CD14-positive monocyte (primary cell): Measurements from ENCODE around the gene STARD4. TPM values are rescaled to one million over a fixed set of nuclear protein-coding genes. Genes with fewer than 3 reads are reported as not detected.

ENCODE experiments used
- DNase-seq, 3 donors: peaks; one replicate each; pipeline ENCODE4 v3.0.0-alpha.2; 2011 to 2022
- H2AFZ ChIP-seq: 2 replicates; pipeline ENCODE4 v1.6.0; 2012; ENCODE audit warnings: mild to moderate bottlenecking, low read depth, low read length, inconsistent platforms; ENCODE audit not compliant: insufficient read depth, poor library complexity, severe bottlenecking
- H3K27ac ChIP-seq, 2 donors: 1 replicate in 1 of 2; 2 replicates in 1 of 2; pipeline ENCODE4 v1.5.1; 2012 to 2013; ENCODE audit warnings: low read length in 2 of 2, control low read depth in 1 of 2, inconsistent platforms in 1 of 2, low read depth in 1 of 2, mild to moderate bottlenecking in 1 of 2
- H3K27me3 ChIP-seq, 2 donors: one replicate each; pipeline versions ENCODE4 v1.6.0 to v1.6.1; 2011 to 2013; ENCODE audit warnings: low read length in 2 of 2; ENCODE audit not compliant: control insufficient read depth in 2 of 2, insufficient read depth in 2 of 2
- H3K36me3 ChIP-seq, 2 donors: replicated peaks in 1 of 2; 1 replicate in 1 of 2; 2 replicates in 1 of 2; pipeline versions ENCODE4 v1.5.1 to v1.6.1; 2012 to 2013; ENCODE audit warnings: low read length in 2 of 2, control low read depth in 1 of 2, inconsistent platforms in 1 of 2, mild to moderate bottlenecking in 1 of 2; ENCODE audit not compliant: insufficient read depth in 2 of 2, control insufficient read depth in 1 of 2
- H3K4me1 ChIP-seq, 2 donors: 1 replicate in 1 of 2; 2 replicates in 1 of 2; pipeline versions ENCODE4 v1.5.1 to v1.6.1; 2012 to 2013; ENCODE audit warnings: low read length in 2 of 2, control low read depth in 1 of 2, inconsistent platforms in 1 of 2, mild to moderate bottlenecking in 1 of 2, moderate library complexity in 1 of 2; ENCODE audit not compliant: insufficient read depth in 2 of 2, control insufficient read depth in 1 of 2
- H3K4me2 ChIP-seq: replicated peaks from 2 replicates; pipeline ENCODE3; 2012; ENCODE audit warnings: low read length, moderate library complexity, mild to moderate bottlenecking; ENCODE audit not compliant: poor library complexity, severe bottlenecking; ENCODE audit errors: extremely low read depth
- H3K4me3 ChIP-seq, 3 experiments: fragments of 200-600 bp in 1 of 3; sonication (generic) in 1 of 3; replicated peaks in 1 of 3; 1 replicate in 2 of 3; 2 replicates in 1 of 3; pipeline ENCODE4 v1.5.1; 2011 to 2013; ENCODE audit warnings: low read length in 3 of 3, mild to moderate bottlenecking in 3 of 3, control low read depth in 2 of 3, low read depth in 2 of 3, inconsistent platforms in 1 of 3, moderate library complexity in 1 of 3
- H3K79me2 ChIP-seq: 2 replicates; pipeline ENCODE4 v1.6.0; 2012; ENCODE audit warnings: mild to moderate bottlenecking, control low read depth, inconsistent platforms, low read length, moderate library complexity; ENCODE audit not compliant: insufficient read depth
- H3K9ac ChIP-seq: 2 replicates; pipeline ENCODE4 v1.6.0; 2017; ENCODE audit warnings: low read length, mild to moderate bottlenecking; ENCODE audit not compliant: insufficient read depth, poor library complexity, severe bottlenecking
- H3K9me3 ChIP-seq, 2 donors: replicated peaks in 1 of 2; 1 replicate in 1 of 2; 2 replicates in 1 of 2; pipeline versions ENCODE4 v1.5.1 to v1.6.1; 2012 to 2013; ENCODE audit warnings: low read length in 2 of 2, control low read depth in 1 of 2; ENCODE audit not compliant: control insufficient read depth in 1 of 2, insufficient read depth in 1 of 2
- H4K20me1 ChIP-seq: 2 replicates; pipeline ENCODE4 v1.6.0; 2012; ENCODE audit warnings: mild to moderate bottlenecking, low read length, control low read depth, moderate library complexity; ENCODE audit not compliant: insufficient read depth
- H3K27ac Mint-ChIP-seq, 7 donors: one replicate each; pipeline ENCODE4 v1.8.0; 2020; ENCODE audit warnings: mild to moderate bottlenecking in 7 of 7, mixed read lengths in 7 of 7, moderate library complexity in 6 of 7, inconsistent platforms in 2 of 7
- H3K27me3 Mint-ChIP-seq, 3 donors: one replicate each; pipeline ENCODE4 v1.8.0; 2021 to 2022; ENCODE audit warnings: low read depth in 3 of 3, mild to moderate bottlenecking in 3 of 3, mixed read lengths in 3 of 3, moderate library complexity in 3 of 3, inconsistent platforms in 1 of 3
- H3K36me3 Mint-ChIP-seq, 2 donors: one replicate each; pipeline ENCODE4 v1.8.0; 2020; ENCODE audit warnings: mixed read lengths in 2 of 2, inconsistent platforms in 1 of 2, mild to moderate bottlenecking in 1 of 2
- H3K4me1 Mint-ChIP-seq: one replicate; pipeline ENCODE4 v1.8.0; 2020; ENCODE audit warnings: mild to moderate bottlenecking, mixed read lengths
- H3K4me3 Mint-ChIP-seq, 2 donors: one replicate each; pipeline ENCODE4 v1.8.0; 2020; ENCODE audit warnings: mild to moderate bottlenecking in 2 of 2, mixed read lengths in 2 of 2, moderate library complexity in 1 of 2
- H3K9me3 Mint-ChIP-seq, 7 donors: one replicate each; pipeline ENCODE4 v1.8.0; 2020 to 2022; ENCODE audit warnings: mixed read lengths in 7 of 7, mild to moderate bottlenecking in 6 of 7, moderate library complexity in 6 of 7, inconsistent platforms in 2 of 7
- WGBS: methylation state at CpG from one replicate; pipeline ENCODE4 v1.1.5; 2013; ENCODE audit warnings: missing lambda C conversion rate; ENCODE audit not compliant: insufficient coverage; 5-methylcytosine and 5-hydroxymethylcytosine counted together
- intact Hi-C, 2 donors: fragments of 100-400 bp; cut with micrococcal nuclease; formaldehyde crosslinking; loops; one replicate each; pipeline versions ENCODE4 v1.15.0 to v1.15.1; 2023
- polyA plus RNA-seq, 3 donors: library from polyadenylated mRNA; depleted of rRNA in 1 of 3; unstranded in 2 of 3; stranded (reverse) in 1 of 3; fragments of 300-500 nt in 2 of 3; fragments of >200 nt in 1 of 3; fragmentation: Illumina TruSeq in 2 of 3; gene quantifications; 1 replicate in 2 of 3; 2 replicates in 1 of 3; pipeline ENCODE4 v1.2.3, GENCODE V29; 2012 to 2021
- TF ChIP-seq, protein P1 (sequence below): fragments of 200-600 bp; IDR thresholded peaks from one replicate; pipeline ENCODE4 v1.8.0; 2022; ENCODE audit warnings: antibody characterized with exemption, mild to moderate bottlenecking

The STARD4 gene
- polyA plus RNA-seq, 3 donors = 6.4 to 7.7 (median 6.7) TPM

DNA sequence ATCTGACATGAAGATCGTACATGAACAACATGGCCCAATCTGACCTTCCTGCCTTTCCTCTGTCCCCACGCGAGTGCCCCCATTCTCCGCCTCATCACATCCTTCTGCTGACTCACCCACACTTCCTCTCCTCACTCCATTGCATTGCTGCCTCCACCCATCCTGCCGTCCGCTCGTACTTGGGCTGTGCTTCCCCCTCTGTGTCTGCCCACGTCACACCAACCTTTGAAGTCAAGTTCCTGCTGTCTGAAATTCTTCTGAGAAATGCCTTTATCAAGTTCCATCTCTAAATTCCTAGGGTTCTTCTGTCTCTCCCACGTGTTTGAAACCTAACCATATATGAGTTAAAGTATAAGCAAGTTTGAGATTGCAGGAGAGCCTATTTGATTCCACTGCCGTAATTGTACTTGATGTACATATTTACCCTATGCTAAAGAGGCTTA lies 18.0 kb upstream of the STARD4 start:
- H3K4me1 ChIP-seq = peaks cover 41 to 60% of the 10 kb centered on the region in 2 donors
- peak overlapping the region in 1 of 2 donors; percentile 20 for H3K4me3 Mint-ChIP-seq
- no peaks in the 10 kb centered on the region for H4K20me1 ChIP-seq
- H3K79me2 ChIP-seq = no peaks in the 10 kb centered on the region
- H3K4me2 ChIP-seq = peak overlapping the region; percentile 26
- peak overlapping the region; percentile 38 for H2AFZ ChIP-seq
- H3K27me3 ChIP-seq = no peaks in the 10 kb centered on the region
- DNase-seq = peak; percentile 96 to 99 (median 98)
- peaks cover 53% of the 10 kb centered on the region for H3K4me1 Mint-ChIP-seq
- TF ChIP-seq, protein P1, sequence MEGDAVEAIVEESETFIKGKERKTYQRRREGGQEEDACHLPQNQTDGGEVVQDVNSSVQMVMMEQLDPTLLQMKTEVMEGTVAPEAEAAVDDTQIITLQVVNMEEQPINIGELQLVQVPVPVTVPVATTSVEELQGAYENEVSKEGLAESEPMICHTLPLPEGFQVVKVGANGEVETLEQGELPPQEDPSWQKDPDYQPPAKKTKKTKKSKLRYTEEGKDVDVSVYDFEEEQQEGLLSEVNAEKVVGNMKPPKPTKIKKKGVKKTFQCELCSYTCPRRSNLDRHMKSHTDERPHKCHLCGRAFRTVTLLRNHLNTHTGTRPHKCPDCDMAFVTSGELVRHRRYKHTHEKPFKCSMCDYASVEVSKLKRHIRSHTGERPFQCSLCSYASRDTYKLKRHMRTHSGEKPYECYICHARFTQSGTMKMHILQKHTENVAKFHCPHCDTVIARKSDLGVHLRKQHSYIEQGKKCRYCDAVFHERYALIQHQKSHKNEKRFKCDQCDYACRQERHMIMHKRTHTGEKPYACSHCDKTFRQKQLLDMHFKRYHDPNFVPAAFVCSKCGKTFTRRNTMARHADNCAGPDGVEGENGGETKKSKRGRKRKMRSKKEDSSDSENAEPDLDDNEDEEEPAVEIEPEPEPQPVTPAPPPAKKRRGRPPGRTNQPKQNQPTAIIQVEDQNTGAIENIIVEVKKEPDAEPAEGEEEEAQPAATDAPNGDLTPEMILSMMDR = no peak
- intact Hi-C loops = loop anchor here in 1 of 2 donors (10.0 kb wide), 1 partner anchor 224 kb away; the partner anchor contains the start of gene NREP
- H3K36me3 Mint-ChIP-seq = no peaks in the 10 kb centered on the region
- H3K4me3 ChIP-seq = peak overlapping the region in 1 of 3 experiments; percentile 30
- H3K36me3 ChIP-seq = no peaks in the 10 kb centered on the region
- peaks cover 0 to 6% (median 0%) of the 10 kb centered on the region in 7 donors for H3K9me3 Mint-ChIP-seq
- H3K27ac ChIP-seq = peak overlapping the region; percentile 64 to 95
- H3K27me3 Mint-ChIP-seq = peaks cover 0 to 4% (median 0%) of the 10 kb centered on the region in 3 donors
- H3K9ac ChIP-seq = peak overlapping the region; percentile 47
- H3K27ac Mint-ChIP-seq = peak overlapping the region; percentile 93 to 97 (median 95)
- 0% methylated on average over 7 of the region's 10 CpGs for WGBS
- no peaks in the 10 kb centered on the region for H3K9me3 ChIP-seq

- H3K9me3 Mint-ChIP-seq = peaks cover 0 to 3% (median 0%) of the 10 kb centered on the region in 7 donors
- H2AFZ ChIP-seq = no peak overlapping the region
- no peaks in the 10 kb centered on the region for H3K27me3 ChIP-seq
- intact Hi-C loops = no loop called here
- no peaks in the 10 kb centered on the region for H3K9me3 ChIP-seq
- WGBS = no CpG with 5 or more reads among the region's 3 CpGs
- peak overlapping the region in 6 of 7 donors; percentile 71 to 86 (median 76) for H3K27ac Mint-ChIP-seq
- H3K9ac ChIP-seq = no peak overlapping the region
- no peak overlapping the region for H3K27ac ChIP-seq
- H3K4me1 Mint-ChIP-seq = peaks cover 43% of the 10 kb centered on the region
- H3K27me3 Mint-ChIP-seq = peaks cover 0 to 4% (median 2%) of the 10 kb centered on the region in 3 donors
- no peaks in the 10 kb centered on the region for H3K36me3 ChIP-seq
- peaks cover 33 to 52% of the 10 kb centered on the region in 2 donors for H3K4me1 ChIP-seq
- H3K79me2 ChIP-seq = no peaks in the 10 kb centered on the region
- peak in 2 of 3 donors; percentile 46 to 56 for DNase-seq
- no peak overlapping the region for H3K4me3 Mint-ChIP-seq
- H3K4me2 ChIP-seq = no peak overlapping the region
- H4K20me1 ChIP-seq = no peaks in the 10 kb centered on the region
- H3K4me3 ChIP-seq = no peak overlapping the region
- TF ChIP-seq, protein P1 = no peak
- H3K36me3 Mint-ChIP-seq = no peaks in the 10 kb centered on the region
Measured at GRCh38 chr5:111528056-111528455, 15.7 kb upstream of the STARD4 start.
